ENCODE measurements around the gene TRERF1. TPM values are rescaled to one million over a fixed set of nuclear protein-coding genes. Genes with fewer than 3 reads are reported as not detected.
A peak's percentile ranks its signal among the peaks of the same experiment; 100 is the strongest.

TRERF1 gene
- total and polyA plus RNA-seq, 2 of the 4 experiments (the other 2 are of a cell fraction): 6.3 to 9.9 TPM

GRCh38 chr6:42403421-42403820 lies 48.3 kb downstream of the TRERF1 start:
- Histone ChIP-seq H3K56ac (ENCODE audit: extremely low read depth, insufficient read depth, low read length) (no peak overlapping the region), H3K4ac (ENCODE audit: low read depth, low read length) (peak overlapping the region; percentile 66; the same call in 1 of the 2 replicates), H4K91ac (ENCODE audit: insufficient read depth, low read depth, low read length) (peak overlapping the region; percentile 29; the same call in 1 of the 2 replicates), H4K5ac (ENCODE audit: low read depth, low read length) (no peak overlapping the region), H3K23ac (ENCODE audit: low read depth, low read length) (0 out of 2 replicates have a peak overlapping the region, but pooled peaks have one; percentile 32), H3K4me2 (ENCODE audit: low read depth, low read length) (peak overlapping the region; percentile 28; the same call in 1 of the 2 replicates), H3K4me3 (ENCODE audit: insufficient read depth, low read depth, low read length) (no peak overlapping the region), H3K9me1 (ENCODE audit: insufficient read depth, low read length) (peaks cover 58% of the 10 kb centered on the region), H3K27me3 (ENCODE audit: control insufficient read depth, insufficient read depth, low read length) (no peaks in the 10 kb centered on the region), H3K9ac (ENCODE audit: low read depth, low read length) (no peak overlapping the region), H3K27ac (ENCODE audit: insufficient read depth, low read length) (no peak overlapping the region), H2AFZ (replicated peaks; ENCODE audit: low read length, poor library complexity) (no peak overlapping the region), H2BK120ac (ENCODE audit: low read depth, low read length) (no peak overlapping the region; the same call in 1 of the 2 replicates), H2BK5ac (ENCODE audit: low read depth, low read length, poor library complexity, severe bottlenecking) (no peak overlapping the region), H2BK20ac (ENCODE audit: low read depth, low read length) (no peak overlapping the region), H3K79me1 (ENCODE audit: low read depth in 1 of 2, low read length in 2 of 2) (peaks cover 69 to 95% of the 10 kb centered on the region in 2 experiments), H3K4me1 (ENCODE audit: control insufficient read depth, insufficient read depth, low read length) (peaks cover 24% of the 10 kb centered on the region), H3K36me3 (ENCODE audit: control insufficient read depth, insufficient read depth, low read length) (peaks cover 2% of the 10 kb centered on the region; the same call in 1 of the 2 replicates), H4K8ac (ENCODE audit: low read depth in 2 of 2, low read length in 2 of 2) (peak overlapping the region in 1 of 2 experiments; percentile 12; a peak in 1 of 4 replicates), H2AK5ac (ENCODE audit: low read depth, low read length) (peak overlapping the region; percentile 57), H2BK15ac (ENCODE audit: low read depth, low read length) (no peak overlapping the region), H3K14ac (replicated peaks; ENCODE audit: low read depth, low read length) (peak overlapping the region; percentile 58; the same call in 1 of the 2 replicates), H3K9me3 (ENCODE audit: control insufficient read depth, insufficient read depth, low read length) (no peaks in the 10 kb centered on the region), H2AK9ac (replicated peaks; ENCODE audit: low read depth, low read length, poor library complexity) (no peak overlapping the region), H3K18ac (ENCODE audit: low read depth, low read length) (no peak overlapping the region), H4K20me1 (ENCODE audit: insufficient read depth, low read length) (peaks cover 65% of the 10 kb centered on the region)
- in situ Hi-C loops (cut with MboI; ENCODE audit: low sequenced_read_pairs): no loop called here
- no TSS peak for BruUV-seq (replicated peaks)
- POLR2A ChIA-PET (ENCODE audit: unreplicated experiment): no interaction called here
- intact Hi-C loops (cut with micrococcal nuclease): no loop called here
- DNase-seq (peak; percentile 40), ATAC-seq (ENCODE audit: low read depth) (peak; percentile 38)
- CTCF ChIA-PET: interaction anchor here (0.8 to 1.0 kb wide), 2 partner anchors 13 to 17 kb away, joined by 3 read pairs; no protein-coding TSS in a partner anchor
- 100% methylated on average over 3 of the region's 7 CpGs; no CpG with 5 or more reads in 1 of the 2 experiments for WGBS, 2 experiments (ENCODE audit: extremely low coverage in 2 of 2, insufficient read length in 1 of 2)
- dilution Hi-C loops (cut with HindIII; ENCODE audit: low sequenced_read_pairs, unreplicated experiment): no loop called here
- no peak for TF ChIP-seq RCOR1 (IDR thresholded peaks at IDR 0.05; ENCODE audit: insufficient replicate concordance, low read length)
- no peak for TF ChIP-seq USF2 (IDR thresholded peaks at IDR 0.05; ENCODE audit: low read depth, low read length)
- no peak for TF ChIP-seq CEBPB (IDR thresholded peaks at IDR 0.05; ENCODE audit: low read depth, low read length)
- TF ChIP-seq MAFK (IDR thresholded peaks at IDR 0.05; ENCODE audit: low read depth, low read length): no peak
- no peak for TF ChIP-seq NFE2L2 (IDR thresholded peaks at IDR 0.05; ENCODE audit: low read depth, low read length)
- TF ChIP-seq FOS (IDR thresholded peaks at IDR 0.05; ENCODE audit: low read depth, low read length): no peak
- no peak for TF ChIP-seq SMC3 (IDR thresholded peaks at IDR 0.05; ENCODE audit: low read depth, low read length)
- no peak for TF ChIP-seq BHLHE40 (IDR thresholded peaks at IDR 0.05; ENCODE audit: low read depth, low read length)

Measured in IMR-90 (cell line).